Natural killer cell (primary cell): Measurements from ENCODE around the gene SLCO4A1. TPM values are rescaled to one million over a fixed set of nuclear protein-coding genes. Genes with fewer than 3 reads are reported as not detected.

Source experiments
- ATAC-seq, 3 donors: fragments of 150-1000 bp in 2 of 3; fragments of 200-7000 bp in 1 of 3; cut with Tn5 transposase; 1 replicate in 1 of 3; 2 replicates in 2 of 3; pipeline ENCODE4 v1.10.0; 2021; ENCODE audit warnings: mild to moderate bottlenecking in 2 of 3, moderate library complexity in 2 of 3
- DNase-seq, 2 donors: peaks; one replicate each; pipeline versions ENCODE4 v3.0.0 to v3.0.0-alpha.2; 2013 to 2021; ENCODE audit warnings: mixed read lengths in 1 of 2
- H3K27ac ChIP-seq: one replicate; pipeline ENCODE4 v1.5.1; 2013; ENCODE audit warnings: mild to moderate bottlenecking, low read length
- H3K27me3 ChIP-seq: one replicate; pipeline ENCODE4 v1.6.1; 2013; ENCODE audit warnings: low read length; ENCODE audit not compliant: control insufficient read depth, insufficient read depth
- H3K36me3 ChIP-seq: one replicate; pipeline ENCODE4 v1.6.1; 2013; ENCODE audit warnings: low read length; ENCODE audit not compliant: control insufficient read depth, insufficient read depth
- H3K4me1 ChIP-seq: one replicate; pipeline ENCODE4 v1.6.1; 2013; ENCODE audit warnings: low read length; ENCODE audit not compliant: control insufficient read depth, insufficient read depth
- H3K4me3 ChIP-seq: one replicate; pipeline ENCODE4 v1.5.1; 2013; ENCODE audit warnings: low read length
- H3K9me3 ChIP-seq: one replicate; pipeline ENCODE4 v1.6.1; 2013; ENCODE audit warnings: low read length; ENCODE audit not compliant: control insufficient read depth, insufficient read depth
- H3K27ac Mint-ChIP-seq, 2 donors: one replicate each; pipeline ENCODE4 v1.8.0; 2022; ENCODE audit warnings: mild to moderate bottlenecking in 2 of 2, mixed read lengths in 2 of 2, moderate library complexity in 1 of 2
- H3K27me3 Mint-ChIP-seq, 2 donors: one replicate each; pipeline ENCODE4 v1.8.0; 2022; ENCODE audit warnings: low read depth in 2 of 2, mixed read lengths in 2 of 2
- H3K36me3 Mint-ChIP-seq: one replicate; pipeline ENCODE4 v1.8.0; 2022; ENCODE audit warnings: mixed read lengths
- H3K4me1 Mint-ChIP-seq, 2 donors: one replicate each; pipeline ENCODE4 v1.8.0; 2022; ENCODE audit warnings: mixed read lengths in 2 of 2
- H3K4me3 Mint-ChIP-seq: one replicate; pipeline ENCODE4 v1.8.0; 2022; ENCODE audit warnings: mild to moderate bottlenecking, moderate library complexity, mixed read lengths
- H3K9me3 Mint-ChIP-seq, 2 donors: one replicate each; pipeline ENCODE4 v1.8.0; 2022; ENCODE audit warnings: mixed read lengths in 2 of 2
- WGBS: methylation state at CpG from one replicate; pipeline ENCODE4 v1.1.7; 2013; ENCODE audit warnings: missing lambda C conversion rate; ENCODE audit not compliant: insufficient coverage; 5-methylcytosine and 5-hydroxymethylcytosine counted together
- intact Hi-C: fragments of 100-400 bp; cut with micrococcal nuclease; formaldehyde crosslinking; loops from one replicate; pipeline ENCODE4 v1.14.2; 2022
- total RNA-seq, 4 donors: library from RNA; stranded (reverse); fragments of 120-200 nt in 1 of 4; gene quantifications; one replicate each; pipeline versions ENCODE4 v1.2.3 to v1.2.4, GENCODE V29; 2013 to 2022
- TF ChIP-seq, protein P1 (sequence below): fragments of 200-600 bp; IDR thresholded peaks from one replicate; pipeline ENCODE4 v1.8.0; 2022; ENCODE audit warnings: antibody characterized with exemption

The SLCO4A1 gene
- total RNA-seq, 3 donors from 2014 or later (not counting 1 experiment from before 2014, with no cell fraction given): 0.59 to 1.4 (median 1.1) TPM

DNA sequence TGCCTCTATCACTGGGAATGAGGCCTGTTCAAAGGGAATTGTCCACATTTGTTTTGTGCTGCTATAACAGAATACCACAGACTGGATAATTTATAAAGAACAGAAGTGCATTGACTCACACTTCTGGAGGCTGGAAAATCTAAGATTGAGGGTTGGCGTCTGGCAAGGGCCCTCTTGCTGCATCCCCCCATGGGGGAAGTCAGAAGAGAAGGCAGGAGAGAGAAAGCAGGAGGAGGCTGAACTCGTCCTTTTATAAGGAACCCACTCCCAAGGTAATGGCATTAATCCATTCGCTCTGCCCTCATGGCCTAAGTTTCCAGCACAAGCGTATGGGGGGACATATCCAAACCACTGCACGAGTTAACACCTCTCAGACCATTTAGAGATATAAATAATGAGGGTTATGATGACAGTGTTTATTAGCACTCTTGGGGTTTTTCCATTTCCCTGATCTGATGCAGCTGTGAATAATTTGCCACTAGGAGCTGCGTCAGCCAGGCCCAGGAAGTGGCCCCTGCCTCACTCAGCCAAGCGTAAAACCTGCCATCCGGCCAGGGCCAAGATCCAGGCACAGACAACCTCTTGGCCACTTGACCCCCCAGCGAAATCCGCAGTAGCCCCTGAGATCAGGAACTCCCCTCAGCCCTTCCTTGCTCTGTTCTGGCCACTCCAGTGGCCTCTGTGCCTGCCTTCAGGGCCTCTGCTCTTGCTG, 14.2 kb upstream of the SLCO4A1 start:
- TF ChIP-seq, protein P1, sequence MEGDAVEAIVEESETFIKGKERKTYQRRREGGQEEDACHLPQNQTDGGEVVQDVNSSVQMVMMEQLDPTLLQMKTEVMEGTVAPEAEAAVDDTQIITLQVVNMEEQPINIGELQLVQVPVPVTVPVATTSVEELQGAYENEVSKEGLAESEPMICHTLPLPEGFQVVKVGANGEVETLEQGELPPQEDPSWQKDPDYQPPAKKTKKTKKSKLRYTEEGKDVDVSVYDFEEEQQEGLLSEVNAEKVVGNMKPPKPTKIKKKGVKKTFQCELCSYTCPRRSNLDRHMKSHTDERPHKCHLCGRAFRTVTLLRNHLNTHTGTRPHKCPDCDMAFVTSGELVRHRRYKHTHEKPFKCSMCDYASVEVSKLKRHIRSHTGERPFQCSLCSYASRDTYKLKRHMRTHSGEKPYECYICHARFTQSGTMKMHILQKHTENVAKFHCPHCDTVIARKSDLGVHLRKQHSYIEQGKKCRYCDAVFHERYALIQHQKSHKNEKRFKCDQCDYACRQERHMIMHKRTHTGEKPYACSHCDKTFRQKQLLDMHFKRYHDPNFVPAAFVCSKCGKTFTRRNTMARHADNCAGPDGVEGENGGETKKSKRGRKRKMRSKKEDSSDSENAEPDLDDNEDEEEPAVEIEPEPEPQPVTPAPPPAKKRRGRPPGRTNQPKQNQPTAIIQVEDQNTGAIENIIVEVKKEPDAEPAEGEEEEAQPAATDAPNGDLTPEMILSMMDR: no peak
- no peak overlapping the region for H3K27ac Mint-ChIP-seq
- intact Hi-C loops: no loop called here
- no peaks in the 10 kb centered on the region for H3K27me3 ChIP-seq
- no peak overlapping the region for H3K4me3 ChIP-seq
- DNase-seq: no peak
- no peaks in the 10 kb centered on the region for H3K9me3 Mint-ChIP-seq
- peaks cover 17 to 22% of the 10 kb centered on the region in 2 donors for H3K4me1 Mint-ChIP-seq
- H3K27ac ChIP-seq: peak overlapping the region; percentile 35
- no peaks in the 10 kb centered on the region for H3K36me3 Mint-ChIP-seq
- H3K36me3 ChIP-seq: no peaks in the 10 kb centered on the region
- 64% methylated on average over 9 of the region's 10 CpGs for WGBS
- H3K4me1 ChIP-seq: peaks cover 48% of the 10 kb centered on the region
- H3K9me3 ChIP-seq: no peaks in the 10 kb centered on the region
- ATAC-seq: peak; percentile 27 to 63 (median 45)
- no peak overlapping the region for H3K4me3 Mint-ChIP-seq
- H3K27me3 Mint-ChIP-seq: peaks cover 7 to 10% of the 10 kb centered on the region in 2 donors

DNA sequence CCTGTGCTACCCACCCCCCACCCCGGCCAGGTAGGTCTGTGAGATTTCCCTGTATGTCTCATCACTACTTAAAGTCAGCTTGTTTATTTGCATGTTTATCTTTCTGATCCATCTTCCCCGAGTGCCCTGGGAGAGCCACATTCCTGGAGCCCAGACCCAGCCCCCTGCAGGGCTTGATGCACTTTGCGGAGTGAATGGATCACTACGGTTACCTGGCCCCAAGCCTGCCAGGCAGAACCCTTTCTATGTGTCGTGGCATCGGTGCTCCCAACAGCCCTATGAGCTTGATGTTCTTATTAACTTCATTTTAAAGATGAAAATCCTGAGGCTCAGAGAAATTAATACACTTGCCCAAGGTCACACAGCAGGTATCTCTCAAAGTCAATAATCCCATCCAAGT, 13.6 kb upstream of the SLCO4A1 start:
- H3K27ac ChIP-seq: peak overlapping the region; percentile 35
- no peak overlapping the region for H3K4me3 Mint-ChIP-seq
- WGBS: 89% methylated on average over 6 of the region's 6 CpGs

DNA sequence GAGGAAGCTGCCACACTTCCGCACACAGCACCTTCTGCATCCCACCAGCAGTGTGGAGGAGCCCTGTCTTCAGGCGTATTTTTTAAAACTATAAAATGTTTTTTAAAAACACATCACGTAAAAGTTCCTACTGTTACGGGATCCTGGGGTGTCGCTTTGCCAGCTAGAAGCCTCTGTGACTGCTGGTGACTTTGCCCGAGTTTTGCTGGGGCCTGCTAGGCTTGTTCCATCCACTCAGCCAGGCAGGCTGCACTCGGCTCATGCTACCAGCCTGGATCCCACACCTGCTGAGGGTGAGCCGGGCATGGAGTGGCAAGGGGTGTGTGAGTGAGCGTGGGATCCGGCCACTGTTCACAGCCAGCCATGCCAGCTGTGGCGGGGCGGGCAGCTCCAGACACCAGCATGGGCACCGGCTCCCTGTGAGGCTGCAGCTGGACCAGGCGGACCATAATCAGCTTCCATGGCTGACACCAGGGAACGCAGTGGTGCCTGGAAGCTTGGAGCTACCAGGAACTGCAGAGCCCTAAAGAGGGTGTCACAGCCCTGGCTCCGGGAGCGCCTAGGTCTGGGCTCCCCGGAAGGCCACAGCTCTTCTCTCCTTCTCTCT, 12.3 kb upstream of the SLCO4A1 start:
- H3K9me3 ChIP-seq: no peaks in the 10 kb centered on the region
- H3K4me3 ChIP-seq: no peak overlapping the region
- DNase-seq (no peak), ATAC-seq (no peak)
- Mint-ChIP-seq H3K4me1 (peaks cover 6 to 7% of the 10 kb centered on the region in 2 donors), H3K4me3 (no peak overlapping the region), H3K36me3 (no peaks in the 10 kb centered on the region), H3K27me3 (peaks cover 7 to 10% of the 10 kb centered on the region in 2 donors), H3K27ac (no peak overlapping the region), H3K9me3 (no peaks in the 10 kb centered on the region)
- WGBS: 93% methylated on average over 18 of the region's 18 CpGs
- no peaks in the 10 kb centered on the region for H3K36me3 ChIP-seq
- no peaks in the 10 kb centered on the region for H3K27me3 ChIP-seq
- TF ChIP-seq, protein P1: no peak
- H3K4me1 ChIP-seq: peaks cover 29% of the 10 kb centered on the region
- H3K27ac ChIP-seq: no peak overlapping the region
- intact Hi-C loops: no loop called here

More for the DNA sequence above, 13.6 kb upstream of the SLCO4A1 start:
- DNase-seq: no peak
- ATAC-seq: no peak
- peaks cover 10 to 16% of the 10 kb centered on the region in 2 donors for H3K4me1 Mint-ChIP-seq
- H3K36me3 ChIP-seq: no peaks in the 10 kb centered on the region
- H3K27me3 Mint-ChIP-seq: peaks cover 7 to 10% of the 10 kb centered on the region in 2 donors
- H3K27ac Mint-ChIP-seq: no peak overlapping the region
- TF ChIP-seq, protein P1: no peak
- H3K9me3 ChIP-seq: no peaks in the 10 kb centered on the region
- no peak overlapping the region for H3K4me3 ChIP-seq
- no peaks in the 10 kb centered on the region for H3K27me3 ChIP-seq
- no peaks in the 10 kb centered on the region for H3K36me3 Mint-ChIP-seq
- intact Hi-C loops: no loop called here
- peaks cover 42% of the 10 kb centered on the region for H3K4me1 ChIP-seq
- H3K9me3 Mint-ChIP-seq: no peaks in the 10 kb centered on the region
